SK-MEL-5 (cell line): ENCODE data around the gene TRIML1. TPM values are rescaled to one million over a fixed set of nuclear protein-coding genes. Genes with fewer than 3 reads are reported as not detected.

Source experiments
- DNase-seq: peaks from one replicate; pipeline ENCODE4 v3.0.0-alpha.2; 2016; ENCODE audit warnings: low read depth, low spot score
- in situ Hi-C: cut with HindIII; loops from 2 replicates; pipeline ENCODE4 v1.10.0; 2016; ENCODE audit warnings: low sequenced_read_pairs, high pct_unique_total_duplicates, low pct_unique_long_range_greater_than_20kb
- small RNA-seq, 2 experiments: library from RNA; depleted of rRNA; stranded (forward); fragments of <200 nt; gene quantifications; one replicate each; pipeline ENCODE3, GENCODE V24; 2014
- total RNA-seq: library from RNA; depleted of rRNA; stranded (reverse); fragments of >200 nt; shearing (Covaris generic); gene quantifications from 2 replicates; pipeline ENCODE4 v1.2.3, GENCODE V29; 2014; rRNA removed

TRIML1 gene
- total RNA-seq, 1 experiment from 2014 or later, result not detected

- no peak for DNase-seq
- in situ Hi-C loops, result no loop called here
These were observed 56.2 kb downstream of the TRIML1 start for GRCh38 chr4:188195389-188195985.

GRCh38 chr4:188196134-188196735 lies 57.0 kb downstream of the TRIML1 start:
- DNase-seq, result no peak
- in situ Hi-C loops, result no loop called here

Small RNAs within 50 kb of the gene (small RNA-seq; reads per million reads assigned to genes)
- 0 reads per million in 2 experiments for gene RNU6-173P

Other genes starting within 250 kb of the TRIML1 start
- not detected in 2 replicates for gene ZFP42, start 143.7 kb upstream of the TRIML1 start, total RNA-seq
- gene TRIML2, start 29.8 kb upstream of the TRIML1 start, total RNA-seq, result not detected in 2 replicates